Subcutaneous abdominal adipose tissue (tissue), 5 donors: ENCODE measurements around the gene EXD3.
A peak's percentile ranks its signal among the peaks of the same experiment; 100 is the strongest.

Source experiments
- H3K27ac ChIP-seq: one replicate; pipeline ENCODE4 v1.7.0; 2013; ENCODE audit warnings: low read depth, mild to moderate bottlenecking, inconsistent platforms, low read length, moderate library complexity
- H3K27me3 ChIP-seq, 5 donors: one replicate each; pipeline ENCODE4 v1.7.0; 2013; ENCODE audit warnings: low read length in 5 of 5, inconsistent platforms in 1 of 5; ENCODE audit not compliant: control insufficient read depth in 5 of 5, insufficient read depth in 4 of 5
- H3K36me3 ChIP-seq, 5 donors: one replicate each; pipeline ENCODE4 v1.7.0; 2013; ENCODE audit warnings: low read length in 5 of 5; ENCODE audit not compliant: control insufficient read depth in 5 of 5, insufficient read depth in 5 of 5
- H3K4me1 ChIP-seq, 5 donors: one replicate each; pipeline ENCODE4 v1.7.0; 2013; ENCODE audit warnings: low read length in 5 of 5, mild to moderate bottlenecking in 3 of 5, moderate library complexity in 1 of 5; ENCODE audit not compliant: control insufficient read depth in 5 of 5, insufficient read depth in 5 of 5
- H3K4me3 ChIP-seq, 5 donors: one replicate each; pipeline ENCODE4 v1.7.0; 2013; ENCODE audit warnings: low read length in 5 of 5, low read depth in 1 of 5
- H3K9ac ChIP-seq, 5 donors: one replicate each; pipeline ENCODE4 v1.7.0; 2013; ENCODE audit warnings: low read length in 5 of 5, mild to moderate bottlenecking in 4 of 5, moderate library complexity in 3 of 5
- H3K9me3 ChIP-seq, 5 donors: one replicate each; pipeline ENCODE4 v1.7.0; 2013; ENCODE audit warnings: low read length in 5 of 5; ENCODE audit not compliant: control insufficient read depth in 5 of 5
- donor health status: healthy.
- donor health status: healthy.
- donor health status: healthy.
- donor health status: healthy.
- donor health status: healthy.

The EXD3 gene

GRCh38 chr9:137462986-137463930 is 40.3 kb upstream of the EXD3 start:
- no peak overlapping the region for H3K9ac ChIP-seq
- peaks cover 0 to 40% (median 14%) of the 10 kb centered on the region in 5 donors for H3K36me3 ChIP-seq
- H3K9me3 ChIP-seq = no peaks in the 10 kb centered on the region
- H3K27ac ChIP-seq = no peak overlapping the region
- H3K27me3 ChIP-seq = no peaks in the 10 kb centered on the region
- peaks cover 0 to 19% (median 14%) of the 10 kb centered on the region in 5 donors for H3K4me1 ChIP-seq
- no peak overlapping the region for H3K4me3 ChIP-seq

DNA sequence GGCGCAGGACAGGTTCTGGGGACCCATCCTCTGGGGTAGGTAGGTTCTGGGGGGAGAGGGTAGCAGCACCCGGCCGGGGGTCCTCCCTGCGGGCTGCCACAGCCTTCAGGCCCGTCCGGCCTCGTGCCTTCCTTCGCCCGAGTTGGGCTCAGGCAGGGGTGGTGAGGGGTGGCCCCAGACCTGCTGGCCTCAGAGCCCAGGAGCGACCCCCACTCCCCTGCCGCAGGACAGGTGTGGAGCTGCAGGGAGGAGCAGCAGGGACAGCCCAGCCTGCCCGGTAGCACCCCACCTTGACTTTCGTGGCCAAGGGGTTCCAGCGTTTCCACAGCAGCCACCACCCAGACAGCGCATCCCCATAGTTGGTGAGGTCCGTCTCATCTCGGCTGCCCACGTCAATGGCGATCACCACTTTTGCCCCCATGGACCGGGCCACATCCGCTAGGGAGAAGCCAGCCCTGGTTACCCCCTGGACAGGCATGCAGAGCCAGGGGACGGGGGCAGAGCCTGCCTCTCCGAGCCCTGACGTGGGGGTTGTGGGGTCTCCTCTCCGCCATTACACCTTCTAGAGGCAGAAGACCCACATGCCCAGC is 39.5 kb upstream of the EXD3 start:
- Histone ChIP-seq H3K4me1 (peaks cover 0 to 23% (median 22%) of the 10 kb centered on the region in 5 donors), H3K27ac (no peak overlapping the region), H3K9me3 (no peaks in the 10 kb centered on the region), H3K27me3 (no peaks in the 10 kb centered on the region), H3K4me3 (no peak overlapping the region), H3K9ac (no peak overlapping the region), H3K36me3 (peaks cover 0 to 40% (median 14%) of the 10 kb centered on the region in 5 donors)

GRCh38 chr9:137461663-137462395 is 38.9 kb upstream of the EXD3 start:
- no peak overlapping the region for H3K4me3 ChIP-seq
- H3K9ac ChIP-seq = no peak overlapping the region
- no peaks in the 10 kb centered on the region for H3K27me3 ChIP-seq
- no peaks in the 10 kb centered on the region for H3K9me3 ChIP-seq
- H3K27ac ChIP-seq = no peak overlapping the region
- peaks cover 0 to 40% (median 17%) of the 10 kb centered on the region in 5 donors for H3K36me3 ChIP-seq
- peaks cover 0 to 29% (median 22%) of the 10 kb centered on the region in 5 donors for H3K4me1 ChIP-seq

DNA sequence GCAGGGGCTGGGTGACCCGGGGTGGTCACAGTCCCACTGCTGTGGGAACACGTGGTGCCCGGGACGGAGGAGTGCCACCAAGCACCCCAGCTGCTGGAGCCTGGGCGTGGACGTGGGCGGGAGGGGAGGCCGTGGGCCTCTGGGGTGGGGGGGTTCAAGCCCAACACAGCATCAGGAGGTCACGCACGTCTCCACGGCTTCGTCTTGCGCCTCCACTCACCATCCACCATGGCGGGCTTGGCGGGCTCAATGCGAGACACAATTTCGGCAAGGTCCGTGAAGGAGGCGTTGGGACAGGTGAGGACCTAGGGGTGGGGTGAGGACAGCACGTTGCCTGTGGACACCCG is 38.3 kb upstream of the EXD3 start:
- Histone ChIP-seq H3K27me3 (no peaks in the 10 kb centered on the region), H3K9ac (no peak overlapping the region), H3K4me3 (no peak overlapping the region), H3K4me1 (peaks cover 0 to 34% (median 22%) of the 10 kb centered on the region in 5 donors), H3K9me3 (no peaks in the 10 kb centered on the region), H3K36me3 (peaks cover 0 to 43% (median 18%) of the 10 kb centered on the region in 5 donors), H3K27ac (no peak overlapping the region)

DNA sequence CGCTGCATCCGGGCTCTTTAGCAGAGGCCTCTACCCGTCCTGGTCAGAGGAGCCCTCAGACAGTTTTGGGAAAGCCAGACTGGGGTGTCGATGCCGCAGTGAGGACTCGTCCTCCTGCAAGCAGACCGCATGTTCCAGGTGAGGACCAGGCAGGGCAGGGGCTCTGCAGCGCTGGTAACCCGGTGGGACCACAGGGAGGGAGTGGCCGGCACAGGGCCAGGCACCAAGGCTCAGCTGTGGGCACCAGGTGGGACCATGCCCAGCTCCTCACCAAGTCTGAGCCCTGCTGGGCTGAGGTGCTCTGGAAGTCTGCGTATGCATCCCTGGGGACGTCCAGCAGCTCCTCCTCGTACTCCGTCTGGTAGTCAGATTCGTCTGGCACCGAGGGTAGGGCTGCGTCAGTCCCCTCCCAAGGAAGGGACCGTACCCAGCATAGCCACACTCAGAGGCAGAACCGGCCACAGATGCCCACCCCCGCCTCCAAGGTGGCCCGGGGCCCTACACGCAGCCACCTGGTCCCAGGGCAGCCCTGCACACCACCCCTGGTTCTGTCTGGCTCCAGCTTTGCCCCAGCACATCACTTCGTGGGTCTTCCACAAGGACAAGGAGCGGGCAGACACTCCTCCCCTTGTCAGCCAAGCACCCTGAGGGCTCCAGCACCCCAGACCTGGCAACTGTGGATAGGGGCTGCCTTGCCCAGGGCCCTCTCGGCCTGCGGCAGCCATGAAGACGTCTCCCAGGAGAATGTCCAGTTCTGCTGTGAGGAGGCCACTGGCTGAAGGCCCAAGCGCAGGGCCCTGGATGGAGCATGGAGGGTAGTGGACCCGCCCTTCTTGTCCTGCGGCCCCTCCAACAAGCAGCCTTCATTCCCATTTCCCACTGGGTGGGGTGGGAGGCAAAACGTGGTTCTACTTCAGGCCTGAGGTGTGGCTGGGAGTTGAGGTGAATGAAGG is 37.7 kb upstream of the EXD3 start:
- Histone ChIP-seq H3K9ac (peak overlapping the region in 1 of 5 donors; percentile 13), H3K9me3 (no peaks in the 10 kb centered on the region), H3K4me3 (no peak overlapping the region), H3K4me1 (peaks cover 0 to 40% (median 27%) of the 10 kb centered on the region in 5 donors), H3K36me3 (peaks cover 0 to 45% (median 18%) of the 10 kb centered on the region in 5 donors), H3K27me3 (no peaks in the 10 kb centered on the region), H3K27ac (no peak overlapping the region)

GRCh38 chr9:137459601-137460362 is 36.8 kb upstream of the EXD3 start:
- H3K4me1 ChIP-seq = peaks cover 0 to 49% (median 29%) of the 10 kb centered on the region in 5 donors

GRCh38 chr9:137459152-137459600 is 36.2 kb upstream of the EXD3 start, which contains the start of gene NSMF:
Gene NSMF, minus strand, starts transcription at chr9:137459334. Its CDS starts 232 bp downstream, at chr9:137459102.
- Histone ChIP-seq H3K4me1 (peaks cover 0 to 55% (median 35%) of the 10 kb centered on the region in 5 donors), H3K4me3 (peak within 1 kb of the TSS in 4 of 5 donors; percentile 55 to 71 (median 65)), H3K27ac (peak within 1 kb of the TSS; percentile 41), H3K9me3 (no peaks in the 10 kb centered on the region), H3K27me3 (no peaks in the 10 kb centered on the region), H3K9ac (peak within 1 kb of the TSS in 4 of 5 donors; percentile 44 to 77 (median 73)), H3K36me3 (peaks cover 0 to 45% (median 18%) of the 10 kb centered on the region in 5 donors)

More at GRCh38 chr9:137459601-137460362, 36.8 kb upstream of the EXD3 start:
- peaks cover 0 to 48% (median 18%) of the 10 kb centered on the region in 5 donors for H3K36me3 ChIP-seq
- H3K9ac ChIP-seq = peak overlapping the region in 4 of 5 donors; percentile 44 to 77 (median 70)
- peak overlapping the region; percentile 41 for H3K27ac ChIP-seq
- peak overlapping the region in 4 of 5 donors; percentile 55 to 71 (median 65) for H3K4me3 ChIP-seq
- no peaks in the 10 kb centered on the region for H3K27me3 ChIP-seq
- no peaks in the 10 kb centered on the region for H3K9me3 ChIP-seq

DNA sequence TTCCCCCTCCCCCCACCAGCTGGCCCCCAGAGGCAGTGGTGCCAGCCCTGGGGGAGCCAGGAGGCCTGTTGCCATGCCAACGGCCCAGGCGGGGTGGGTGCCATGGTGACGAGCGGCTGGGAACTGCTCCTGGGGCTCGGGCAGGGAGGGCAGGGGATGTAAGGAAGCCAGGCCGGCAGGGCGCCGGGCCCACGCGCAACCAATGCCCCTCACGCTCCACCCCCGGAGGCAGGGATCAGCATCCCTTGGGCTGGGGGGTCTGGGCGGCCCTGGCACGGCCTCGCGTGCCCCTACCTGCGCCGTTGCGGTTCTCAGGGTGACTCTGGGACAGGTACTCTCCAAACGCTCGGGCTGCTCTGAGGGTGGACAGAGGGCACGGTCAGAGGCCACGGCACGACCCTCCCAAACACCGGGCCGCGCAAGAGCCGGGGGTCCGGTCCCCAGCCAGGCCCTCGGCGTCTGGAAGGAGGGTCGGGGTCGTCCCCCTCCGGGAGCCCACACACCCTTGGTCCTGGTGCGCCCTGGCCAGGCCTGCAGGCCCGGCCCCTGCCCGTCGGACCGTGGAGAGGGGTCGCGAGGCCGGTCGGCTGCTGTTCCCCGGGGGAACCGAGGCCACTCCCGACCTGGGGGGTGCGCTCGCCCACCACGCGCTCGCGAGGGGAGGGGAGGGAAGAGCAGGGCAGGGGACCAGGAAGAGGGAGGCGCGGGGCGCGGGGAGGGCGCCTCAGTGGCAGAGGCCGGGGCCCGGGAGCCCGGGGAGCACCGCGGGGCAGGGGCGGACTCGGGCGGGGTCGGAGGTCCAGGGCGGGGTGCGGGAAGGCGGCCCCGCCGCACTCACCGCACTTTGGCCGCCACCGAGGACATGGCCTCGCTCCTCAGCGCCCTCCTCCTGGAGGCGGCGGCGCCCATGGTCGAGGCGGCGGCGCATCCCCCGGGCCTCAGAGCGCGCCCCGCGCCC is 35.5 kb upstream of the EXD3 start:
- H3K27me3 ChIP-seq = no peaks in the 10 kb centered on the region
- H3K9me3 ChIP-seq = no peaks in the 10 kb centered on the region
- H3K9ac ChIP-seq = peak overlapping the region in 4 of 5 donors; percentile 29 to 73 (median 66)
- H3K4me3 ChIP-seq = peak overlapping the region in 4 of 5 donors; percentile 47 to 71 (median 62)
- H3K27ac ChIP-seq = no peak overlapping the region
- H3K4me1 ChIP-seq = peaks cover 0 to 59% (median 40%) of the 10 kb centered on the region in 5 donors
- peaks cover 0 to 40% (median 16%) of the 10 kb centered on the region in 5 donors for H3K36me3 ChIP-seq
